Nucleus accumbens (tissue), 56 donors: ENCODE measurements around the gene TAP2.
"Not testable (repeated sequence)": the region's sequence is repeated elsewhere in the genome, so short reads cannot be mapped to it uniquely, and the experiment has no call there.

Experiments
- DNase-seq, 56 donors: peaks; one replicate each; lab custom pipeline; 2025; lab: John Stamatoyannopoulos, UW

TAP2 gene

DNA sequence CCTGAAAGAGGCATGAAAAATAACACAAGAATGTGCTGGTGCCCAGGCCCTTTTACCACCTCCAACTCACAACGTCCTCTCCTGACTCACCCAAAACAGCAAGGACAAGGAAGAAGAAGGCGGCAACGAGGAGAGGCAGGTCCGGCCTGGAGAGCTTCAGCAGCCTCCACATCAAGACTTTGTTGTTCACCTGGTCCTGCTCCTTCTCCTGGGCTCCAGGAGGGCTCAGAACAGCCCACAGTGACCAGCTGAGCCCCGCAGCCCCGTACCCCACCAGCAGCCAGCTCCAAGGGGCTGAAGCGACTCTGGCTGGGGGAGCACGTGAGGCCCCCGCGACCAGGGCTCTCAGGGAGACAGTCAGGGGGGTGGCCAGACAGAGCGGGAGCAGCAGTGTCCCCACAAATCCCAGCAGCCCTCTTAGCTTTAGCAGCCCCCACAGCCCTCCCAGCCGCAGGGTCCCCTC lies 857 bp downstream of the TAP2 start:
- no peak for DNase-seq

DNA sequence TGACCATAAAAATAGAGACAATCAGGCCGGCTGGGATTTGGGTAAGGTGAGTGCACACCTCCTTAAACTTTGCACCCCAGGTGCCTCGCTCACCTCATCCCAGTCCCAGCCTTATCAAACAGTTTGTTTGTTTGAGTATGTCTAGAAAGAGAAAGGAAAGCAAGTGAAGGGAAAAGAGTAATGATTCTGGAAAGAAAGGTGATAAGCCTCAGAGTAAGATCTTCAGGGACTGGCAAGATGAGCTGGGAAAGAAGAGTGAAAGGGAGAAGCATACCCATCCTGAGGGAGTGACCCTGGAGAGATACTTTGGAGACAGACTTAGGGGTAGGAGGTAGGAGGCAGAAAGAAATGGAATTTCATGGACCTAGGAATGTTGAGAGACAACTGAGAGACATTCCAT lies 1.7 kb downstream of the TAP2 start:
- no peak for DNase-seq

- no peak for DNase-seq
Observed at GRCh38 chr6:32835167-32835893, 3.2 kb downstream of the TAP2 start.

GRCh38 chr6:32833664-32834063 lies 4.9 kb downstream of the TAP2 start:
- DNase-seq: no peak

- no peak for DNase-seq
Observed at GRCh38 chr6:32832535-32832934, 6.0 kb downstream of the TAP2 start.

GRCh38 chr6:32830936-32831335 lies 7.6 kb downstream of the TAP2 start:
- no peak for DNase-seq

DNA sequence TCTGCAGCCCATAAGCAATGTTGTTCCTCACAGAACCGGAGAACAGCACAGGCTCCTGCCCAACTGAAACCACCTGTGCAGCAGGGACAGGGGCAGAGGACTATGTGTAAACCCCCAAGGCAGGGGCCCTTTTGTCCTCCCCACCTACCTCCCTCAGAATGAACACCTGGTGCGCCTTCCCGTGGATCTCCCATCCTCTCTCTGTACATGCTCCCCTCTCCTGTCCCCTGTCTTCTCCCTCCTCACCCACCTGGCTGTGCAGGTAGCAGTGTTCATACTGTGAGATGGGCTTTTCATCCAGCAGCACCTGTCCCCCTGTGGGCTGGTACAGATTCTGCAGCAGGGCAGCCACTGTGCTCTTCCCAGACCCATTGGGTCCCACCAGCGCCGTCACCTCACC lies 8.5 kb downstream of the TAP2 start:
- DNase-seq: no peak

DNA sequence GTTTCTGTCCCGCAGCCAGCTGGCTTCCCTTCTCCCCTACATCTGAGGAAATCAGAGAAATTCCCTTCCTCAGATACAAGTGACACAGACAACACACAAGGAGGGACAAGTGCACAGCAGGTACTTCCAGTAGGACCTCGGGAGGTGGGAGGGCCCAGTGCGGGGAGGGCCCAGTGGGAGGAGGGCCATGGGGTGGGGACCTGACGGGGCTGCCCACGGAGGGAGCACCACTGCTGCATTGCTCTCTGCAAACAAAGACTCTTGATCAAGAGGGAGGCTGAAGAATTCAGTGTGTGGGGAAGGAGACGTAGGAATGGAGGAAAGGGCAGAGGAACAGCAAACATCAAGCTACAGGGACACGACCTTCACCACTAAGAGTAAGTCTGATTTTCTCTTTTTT lies 9.0 kb downstream of the TAP2 start:
- no peak for DNase-seq

GRCh38 chr6:32827025-32827424 lies 11.5 kb downstream of the TAP2 start:
- DNase-seq: no peak

DNA sequence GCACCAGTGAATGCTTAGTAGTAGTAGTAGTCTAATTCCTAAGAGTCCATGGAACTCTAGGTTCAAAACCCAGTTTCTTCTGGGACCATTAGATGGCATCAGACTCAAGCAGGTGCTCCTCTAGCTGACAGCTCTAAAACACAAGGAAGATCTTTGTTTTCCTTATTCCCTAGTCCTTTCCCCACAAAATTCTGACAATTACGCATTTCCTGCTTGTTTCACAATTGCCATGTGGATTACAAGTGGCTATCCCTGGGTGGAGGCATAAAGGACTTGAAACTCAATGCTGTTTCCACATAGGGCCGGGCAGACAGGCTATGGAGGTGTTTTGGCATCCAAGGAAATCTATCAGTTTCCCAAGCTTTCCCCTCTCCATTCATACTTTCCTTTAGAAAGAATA lies 12.6 kb downstream of the TAP2 start:
- DNase-seq: peak in 1 of 56 donors; percentile 1

DNA sequence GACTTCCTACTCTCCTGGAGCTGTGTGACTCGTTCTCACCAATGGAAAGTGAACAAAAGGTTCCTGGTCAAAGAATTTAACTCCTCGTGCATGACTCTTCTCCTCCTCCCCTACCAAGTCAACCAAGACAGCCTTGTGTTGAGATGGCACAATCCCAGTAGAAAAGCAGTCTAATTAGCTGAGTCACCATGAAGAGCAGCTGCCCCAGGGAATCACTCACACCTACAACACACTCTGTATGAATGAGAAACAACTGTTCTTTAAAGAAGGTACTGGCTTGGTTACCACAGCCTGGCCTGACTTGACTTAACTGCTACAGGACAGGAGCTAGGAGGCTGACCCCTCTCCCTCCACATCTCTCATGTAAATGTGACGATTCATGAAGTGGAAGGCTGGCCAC lies 18.8 kb downstream of the TAP2 start:
- DNase-seq: no peak

- no peak for DNase-seq
Observed at GRCh38 chr6:32818867-32819266, 19.7 kb downstream of the TAP2 start.

DNA sequence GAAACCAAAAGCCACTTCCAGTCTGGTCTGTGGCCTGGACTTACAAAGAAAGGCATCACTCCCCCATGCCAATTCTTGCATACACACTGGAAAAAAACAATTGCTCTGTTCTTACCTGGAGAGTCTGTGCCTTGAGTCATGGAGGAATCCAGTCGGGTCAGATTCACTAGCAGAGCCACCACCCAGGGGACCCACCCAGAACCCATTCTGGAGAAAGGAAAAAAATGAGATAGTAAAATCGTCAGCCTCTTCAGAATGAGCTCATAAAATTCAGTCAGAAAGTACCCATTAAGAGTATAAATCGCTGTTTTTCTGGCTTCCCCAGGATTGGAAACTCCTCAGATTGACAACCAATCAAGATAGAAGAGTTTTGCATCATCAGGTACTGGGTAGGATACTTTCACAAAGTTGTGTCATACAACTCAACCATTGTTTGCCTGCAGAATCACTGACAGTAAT lies 21.8 kb downstream of the TAP2 start, which contains the start of gene HLA-DOB:
Gene HLA-DOB (minus strand): TSS at position 257 of the 459 bp plus-strand sequence. CDS start 51 bp downstream, at position 206.
- no peak for DNase-seq

DNA sequence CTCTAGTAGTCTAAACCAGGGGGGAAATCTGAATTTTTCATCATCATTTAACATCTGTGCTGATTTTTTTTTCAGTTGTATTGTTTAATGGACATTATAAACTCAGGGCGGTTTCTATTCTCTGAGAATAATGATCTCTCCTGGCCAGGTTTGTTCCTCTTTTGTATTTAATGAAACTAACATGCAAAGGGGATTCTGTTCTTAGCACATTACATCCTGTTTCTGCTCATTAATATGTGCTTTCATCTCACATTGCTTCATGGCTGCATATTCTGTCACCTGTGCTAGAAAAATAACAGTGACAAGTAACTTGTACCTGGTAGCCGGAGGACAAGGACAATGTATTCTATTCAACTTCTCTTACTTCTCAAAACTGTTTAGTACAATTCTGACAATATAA lies 22.5 kb downstream of the TAP2 start:
- no peak for DNase-seq

DNA sequence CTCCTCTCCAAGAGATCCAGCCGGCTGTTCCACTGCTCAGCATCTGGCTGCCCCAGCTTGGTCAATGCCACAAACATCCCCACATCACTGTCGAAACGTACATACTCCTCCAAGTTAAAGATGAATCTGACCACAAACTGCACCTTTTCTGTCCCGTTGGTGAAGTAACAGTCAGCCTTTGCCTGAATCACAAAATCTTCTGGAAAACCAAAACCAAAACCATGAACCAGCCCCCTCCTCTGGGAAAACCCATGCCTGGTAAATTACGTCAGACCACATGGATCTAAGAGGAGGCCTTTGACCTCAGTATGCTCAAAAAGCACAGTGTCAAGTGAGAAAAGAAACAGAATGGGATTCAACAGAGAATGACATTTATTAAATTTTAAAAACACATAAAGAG lies 23.4 kb downstream of the TAP2 start:
- no peak for DNase-seq

- no peak for DNase-seq
Observed at GRCh38 chr6:32814145-32814544, 24.4 kb downstream of the TAP2 start.

DNA sequence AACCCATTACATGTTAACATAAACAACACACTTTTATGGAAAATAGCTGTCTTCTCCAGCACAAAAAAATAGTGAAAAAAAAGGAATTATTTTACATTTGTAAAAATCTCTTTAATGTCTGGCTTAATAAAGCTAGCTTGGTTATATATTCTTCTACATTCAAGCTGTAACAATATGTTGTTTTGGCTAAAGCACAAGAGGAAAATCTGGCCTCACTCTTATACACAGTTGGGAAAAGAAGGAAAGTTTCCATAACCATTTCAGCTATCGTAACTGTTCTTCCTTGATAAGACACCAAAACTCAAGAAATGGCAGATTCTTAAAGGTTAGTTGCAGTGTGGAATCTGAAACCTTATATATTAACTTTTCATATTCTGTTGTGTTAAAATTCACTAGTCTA lies 29.4 kb downstream of the TAP2 start:
- DNase-seq: no peak

GRCh38 chr6:32807020-32807580 lies 31.4 kb downstream of the TAP2 start:
- DNase-seq: no peak

GRCh38 chr6:32805404-32805803 lies 33.1 kb downstream of the TAP2 start:
- not testable (repeated sequence) for DNase-seq

DNA sequence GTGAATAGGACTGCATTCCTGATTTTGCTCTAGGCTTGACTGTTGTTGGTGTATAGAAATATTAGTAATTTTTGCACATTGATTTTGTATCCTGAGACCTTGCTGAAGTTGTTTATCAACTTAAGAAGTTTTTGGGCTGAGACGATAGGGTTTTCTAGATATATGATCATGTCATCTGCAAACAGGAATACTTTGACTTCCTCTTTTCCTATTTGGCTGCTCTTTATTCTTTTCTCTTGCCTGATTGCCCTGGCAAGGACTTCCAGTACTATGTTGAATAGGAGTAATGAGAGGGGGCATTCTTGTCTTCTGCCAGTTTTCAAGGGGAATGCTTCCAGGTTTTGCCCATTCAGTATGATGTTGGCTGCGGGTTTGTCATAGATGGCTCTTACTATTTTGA lies 35.1 kb downstream of the TAP2 start:
- DNase-seq: no peak

DNA sequence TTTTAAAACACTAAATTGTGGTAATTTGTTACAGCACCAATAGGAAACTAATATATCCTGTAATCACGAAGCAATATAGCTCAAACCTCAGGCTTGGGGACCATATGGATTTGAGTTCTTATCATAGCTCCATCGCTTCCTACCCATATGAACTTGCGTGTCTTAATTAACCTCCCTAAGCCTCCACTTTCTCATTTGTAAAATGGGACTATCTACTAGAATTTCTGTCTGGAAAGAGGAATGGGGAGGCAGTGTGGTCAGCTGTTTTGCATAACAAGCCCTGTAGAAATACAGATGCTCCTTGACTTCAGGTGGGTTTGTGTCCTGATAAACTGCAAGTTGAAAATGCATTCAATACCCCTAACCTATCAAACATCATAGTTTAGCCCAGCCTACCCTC lies 38.8 kb downstream of the TAP2 start:
- DNase-seq: no peak

GRCh38 chr6:32799168-32799567 lies 39.4 kb downstream of the TAP2 start:
- DNase-seq: no peak
